K562 (cell line): ENCODE results near the gene NDOR1. TPM values are rescaled to one million over a fixed set of nuclear protein-coding genes. Genes with fewer than 3 reads are reported as not detected.
A peak's percentile ranks its signal among the peaks of the same experiment; 100 is the strongest.

Experiments
- U2AF1 ChIP-seq: fragments of 200-400 bp; formaldehyde crosslinking; optimal IDR thresholded peaks from 2 replicates; pipeline ENCODE3; 2017; ENCODE audit warnings: mild to moderate bottlenecking, low read depth, low read length, moderate library complexity
- ZNF134 ChIP-seq: fragments of 250-450 bp; sonication (Bioruptor Pico); conservative IDR thresholded peaks from 2 replicates; pipeline ENCODE4 v1.4.0; 2020
- ZNF407 ChIP-seq: fragments of 450-650 bp; IDR thresholded peaks from 2 replicates; pipeline ENCODE4 v1.6.1; 2016; ENCODE audit warnings: low read depth
- polyA plus RNA-seq, 8 experiments: library from polyadenylated mRNA; depleted of rRNA in 4 of 8; stranded (reverse) in 5 of 8; unstranded in 3 of 8; fragments of >200 nt; fragmentation: Nextera tagmentation in 2 of 8; fragmentation: Illumina TruSeq in 1 of 8; extraction: Ambion mirVana in 2 of 8; extraction: Trizol in 1 of 8; gene quantifications; 2 replicates each; pipeline versions ENCODE4 v1.2.1 to v1.2.3, GENCODE V29; 2011 to 2014; ENCODE audit warnings: inconsistent platforms in 1 of 8, missing spikeins in 1 of 8
- total RNA-seq, 7 experiments: library from RNA; depleted of rRNA in 6 of 7; stranded (reverse); fragments of >200 nt in 6 of 7; fragmentation: Illumina TruSeq in 2 of 7; extraction: Trizol in 2 of 7; gene quantifications; 2 replicates each; pipeline versions ENCODE4 v1.2.1 to v1.2.3, GENCODE V29; 2011 to 2021; ENCODE audit warnings: low replicate concordance in 1 of 7
- TF ChIP-seq, protein P1 (sequence below), 2 experiments: fragments of 450-650 bp; formaldehyde crosslinking in 1 of 2; IDR thresholded peaks; 2 replicates each; pipeline versions ENCODE4 v1.4.0 to v1.6.1; 2014 to 2020; ENCODE audit warnings: mild to moderate bottlenecking in 2 of 2, borderline replicate concordance in 1 of 2, low read depth in 1 of 2
- TF ChIP-seq, protein P2 (sequence below): sonication (generic); formaldehyde crosslinking; IDR thresholded peaks from 2 replicates; pipeline ENCODE4 v1.4.0; 2020; ENCODE audit warnings: mild to moderate bottlenecking, missing genetic modification reagents
- TF ChIP-seq, protein P3 (sequence below): sonication (generic); formaldehyde crosslinking; IDR thresholded peaks from 2 replicates; pipeline ENCODE4 v1.8.0; 2022; ENCODE audit warnings: mild to moderate bottlenecking, missing genetic modification reagents

NDOR1 gene
- total and polyA plus RNA-seq, 9 of the 15 experiments (the other 6 are each of a cell fraction or from before 2014, with no cell fraction given): 0.06 to 36.9 (median 6.9) TPM

DNA sequence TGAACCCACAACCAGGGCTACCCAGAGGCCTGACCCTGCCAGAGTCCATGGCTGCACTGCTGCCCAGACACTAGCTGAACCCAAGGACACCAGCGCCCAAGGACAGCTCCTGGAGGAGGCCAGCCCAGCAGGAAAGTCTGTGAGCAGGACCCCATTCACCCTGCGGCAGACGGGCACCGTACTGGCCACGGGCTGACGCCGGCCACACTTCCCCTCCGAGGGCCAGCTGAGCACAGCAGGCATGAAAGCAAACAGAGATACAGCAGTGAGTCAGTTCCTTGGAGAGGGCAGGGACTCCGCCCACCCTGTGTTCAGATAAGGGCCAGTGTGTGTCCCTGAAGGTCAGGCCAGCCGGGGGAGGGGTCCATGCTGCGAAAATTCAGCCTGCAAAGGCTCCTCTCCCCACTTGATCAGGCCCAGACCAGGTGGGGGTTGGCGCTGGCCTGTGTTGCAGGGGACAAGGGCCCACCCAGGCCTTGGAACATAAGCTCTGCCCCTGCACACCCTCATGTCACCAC, 13.3 kb downstream of the NDOR1 start (continued):
- TF ChIP-seq, protein P1, sequence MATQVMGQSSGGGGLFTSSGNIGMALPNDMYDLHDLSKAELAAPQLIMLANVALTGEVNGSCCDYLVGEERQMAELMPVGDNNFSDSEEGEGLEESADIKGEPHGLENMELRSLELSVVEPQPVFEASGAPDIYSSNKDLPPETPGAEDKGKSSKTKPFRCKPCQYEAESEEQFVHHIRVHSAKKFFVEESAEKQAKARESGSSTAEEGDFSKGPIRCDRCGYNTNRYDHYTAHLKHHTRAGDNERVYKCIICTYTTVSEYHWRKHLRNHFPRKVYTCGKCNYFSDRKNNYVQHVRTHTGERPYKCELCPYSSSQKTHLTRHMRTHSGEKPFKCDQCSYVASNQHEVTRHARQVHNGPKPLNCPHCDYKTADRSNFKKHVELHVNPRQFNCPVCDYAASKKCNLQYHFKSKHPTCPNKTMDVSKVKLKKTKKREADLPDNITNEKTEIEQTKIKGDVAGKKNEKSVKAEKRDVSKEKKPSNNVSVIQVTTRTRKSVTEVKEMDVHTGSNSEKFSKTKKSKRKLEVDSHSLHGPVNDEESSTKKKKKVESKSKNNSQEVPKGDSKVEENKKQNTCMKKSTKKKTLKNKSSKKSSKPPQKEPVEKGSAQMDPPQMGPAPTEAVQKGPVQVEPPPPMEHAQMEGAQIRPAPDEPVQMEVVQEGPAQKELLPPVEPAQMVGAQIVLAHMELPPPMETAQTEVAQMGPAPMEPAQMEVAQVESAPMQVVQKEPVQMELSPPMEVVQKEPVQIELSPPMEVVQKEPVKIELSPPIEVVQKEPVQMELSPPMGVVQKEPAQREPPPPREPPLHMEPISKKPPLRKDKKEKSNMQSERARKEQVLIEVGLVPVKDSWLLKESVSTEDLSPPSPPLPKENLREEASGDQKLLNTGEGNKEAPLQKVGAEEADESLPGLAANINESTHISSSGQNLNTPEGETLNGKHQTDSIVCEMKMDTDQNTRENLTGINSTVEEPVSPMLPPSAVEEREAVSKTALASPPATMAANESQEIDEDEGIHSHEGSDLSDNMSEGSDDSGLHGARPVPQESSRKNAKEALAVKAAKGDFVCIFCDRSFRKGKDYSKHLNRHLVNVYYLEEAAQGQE (IDR thresholded peaks at IDR 0.05; ENCODE audit: borderline replicate concordance): peak; percentile 37
- TF ChIP-seq, protein P1 (CRISPR knock-in tag; IDR thresholded peaks at IDR 0.05; ENCODE audit: low read depth): 0 out of 2 replicates have a peak, but pooled peaks have one; percentile 34
- no peak; the same call in 1 of the 2 replicates for TF ChIP-seq ZNF407
- TF ChIP-seq ZNF134 (CRISPR knock-in tag): no peak
- TF ChIP-seq, protein P2, sequence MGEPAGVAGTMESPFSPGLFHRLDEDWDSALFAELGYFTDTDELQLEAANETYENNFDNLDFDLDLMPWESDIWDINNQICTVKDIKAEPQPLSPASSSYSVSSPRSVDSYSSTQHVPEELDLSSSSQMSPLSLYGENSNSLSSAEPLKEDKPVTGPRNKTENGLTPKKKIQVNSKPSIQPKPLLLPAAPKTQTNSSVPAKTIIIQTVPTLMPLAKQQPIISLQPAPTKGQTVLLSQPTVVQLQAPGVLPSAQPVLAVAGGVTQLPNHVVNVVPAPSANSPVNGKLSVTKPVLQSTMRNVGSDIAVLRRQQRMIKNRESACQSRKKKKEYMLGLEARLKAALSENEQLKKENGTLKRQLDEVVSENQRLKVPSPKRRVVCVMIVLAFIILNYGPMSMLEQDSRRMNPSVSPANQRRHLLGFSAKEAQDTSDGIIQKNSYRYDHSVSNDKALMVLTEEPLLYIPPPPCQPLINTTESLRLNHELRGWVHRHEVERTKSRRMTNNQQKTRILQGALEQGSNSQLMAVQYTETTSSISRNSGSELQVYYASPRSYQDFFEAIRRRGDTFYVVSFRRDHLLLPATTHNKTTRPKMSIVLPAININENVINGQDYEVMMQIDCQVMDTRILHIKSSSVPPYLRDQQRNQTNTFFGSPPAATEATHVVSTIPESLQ (CRISPR knock-in tag): 0 out of 2 replicates have a peak, but pooled peaks have one; percentile 53
- no peak for TF ChIP-seq U2AF1
- TF ChIP-seq, protein P3, sequence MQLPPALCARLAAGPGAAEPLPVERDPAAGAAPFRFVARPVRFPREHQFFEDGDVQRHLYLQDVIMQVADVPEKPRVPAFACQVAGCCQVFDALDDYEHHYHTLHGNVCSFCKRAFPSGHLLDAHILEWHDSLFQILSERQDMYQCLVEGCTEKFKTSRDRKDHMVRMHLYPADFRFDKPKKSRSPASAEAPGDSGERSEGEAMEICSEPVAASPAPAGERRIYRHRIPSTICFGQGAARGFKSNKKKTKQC (CRISPR knock-in tag): no peak
